Endothelial cell of umbilical vein (primary cell): ENCODE data around the gene EID2B. TPM values are rescaled to one million over a fixed set of nuclear protein-coding genes. Genes with fewer than 3 reads are reported as not detected.

Experiments
- BruUV-seq: library from RNA; stranded (reverse); fragments of 400-500 nt; replicated peaks from 2 replicates; lab custom pipeline; 2021; lab: Mats Ljungman, UMichigan
- CTCF ChIA-PET: fragments of 300-600, 350-600 bp; sonication (Branson Sonifier 250); formaldehyde crosslinking; loops from one replicate; lab custom pipeline; 2021; ENCODE audit warnings: antibody characterized with exemption, inconsistent platforms; lab: Charles Lee
- POLR2A ChIA-PET: fragments of 300-600, 350-600 bp; sonication (Branson Sonifier 250); formaldehyde crosslinking; loops from one replicate; lab custom pipeline; 2021; ENCODE audit warnings: antibody characterized with exemption, inconsistent platforms; lab: Charles Lee
- DNase-seq: peaks from one replicate; pipeline ENCODE4 v3.0.0-alpha.2; 2011; ENCODE audit warnings: low read depth, low spot score
- FAIRE-seq: peaks from 2 replicates; lab custom pipeline; 2011; peaks lifted over from hg19 to GRCh38; lab: Jason Lieb, UNC
- H2AFZ ChIP-seq: 2 replicates; pipeline ENCODE4 v1.6.0; 2012; ENCODE audit warnings: low read depth, low read length, control low read depth, inconsistent platforms
- H3K27ac ChIP-seq: 2 replicates; pipeline ENCODE4 v1.5.1; 2011; ENCODE audit warnings: low read depth, mild to moderate bottlenecking, control low read depth, low read length, moderate library complexity; ENCODE audit not compliant: insufficient read depth
- H3K27me3 ChIP-seq, 2 experiments: 2 replicates each; pipeline versions ENCODE4 v1.6.0 to v1.6.1; 2011; ENCODE audit warnings: low read length in 2 of 2, mixed read lengths in 1 of 2; ENCODE audit not compliant: control insufficient read depth in 2 of 2, insufficient read depth in 2 of 2
- H3K36me3 ChIP-seq, 2 experiments: 2 replicates in 1 of 2; 3 replicates in 1 of 2; pipeline ENCODE4 v1.5.1; 2011; ENCODE audit warnings: low read length in 2 of 2, mild to moderate bottlenecking in 1 of 2, moderate library complexity in 1 of 2; ENCODE audit not compliant: control insufficient read depth in 2 of 2, insufficient read depth in 2 of 2; ENCODE audit errors: extremely low read depth in 1 of 2
- H3K4me1 ChIP-seq: 3 replicates; pipeline ENCODE4 v1.5.1; 2011; ENCODE audit warnings: mild to moderate bottlenecking, low read length; ENCODE audit not compliant: control insufficient read depth, insufficient read depth; ENCODE audit errors: extremely low read depth
- H3K4me2 ChIP-seq: 2 replicates; pipeline ENCODE4 v1.6.1; 2011; ENCODE audit warnings: low read length, control low read depth, mixed read lengths; ENCODE audit not compliant: insufficient read depth
- H3K4me3 ChIP-seq, 3 experiments: fragments of 200-600 bp in 1 of 3; sonication (generic), shearing (Covaris generic) in 1 of 3; replicated peaks in 1 of 3; 2 replicates each; pipeline ENCODE4 v1.5.1; 2011 to 2016; ENCODE audit warnings: control low read depth in 3 of 3, low read length in 3 of 3, mild to moderate bottlenecking in 2 of 3, inconsistent platforms in 1 of 3, low read depth in 1 of 3, moderate library complexity in 1 of 3; ENCODE audit not compliant: insufficient read depth in 1 of 3
- H3K79me2 ChIP-seq: 2 replicates; pipeline ENCODE4 v1.6.0; 2012; ENCODE audit warnings: low read length, inconsistent platforms; ENCODE audit not compliant: control insufficient read depth, insufficient read depth
- H3K9ac ChIP-seq: replicated peaks from 2 replicates; pipeline ENCODE3; 2011; ENCODE audit warnings: low read length, control low read depth; ENCODE audit not compliant: insufficient read depth; ENCODE audit errors: extremely low read depth
- H3K9me1 ChIP-seq: replicated peaks from 3 replicates; pipeline ENCODE4 v1.6.0; 2011; ENCODE audit warnings: mild to moderate bottlenecking, low read length; ENCODE audit not compliant: control insufficient read depth, insufficient read depth; ENCODE audit errors: extremely low read depth
- H3K9me3 ChIP-seq: replicated peaks from 2 replicates; pipeline ENCODE4 v1.5.1; 2012; ENCODE audit warnings: low read length, inconsistent platforms; ENCODE audit not compliant: control insufficient read depth, insufficient read depth
- H4K20me1 ChIP-seq: replicated peaks from 2 replicates; pipeline ENCODE3; 2011; ENCODE audit warnings: mild to moderate bottlenecking, low read length; ENCODE audit not compliant: control insufficient read depth, insufficient read depth; ENCODE audit errors: extremely low read depth
- EZH2 ChIP-seq: IDR thresholded peaks from 2 replicates; pipeline ENCODE4 v1.6.1; 2012; ENCODE audit warnings: borderline replicate concordance, low read depth, mild to moderate bottlenecking, moderate library complexity, low read length, inconsistent platforms; ENCODE audit not compliant: severe bottlenecking
- FOS ChIP-seq: IDR thresholded peaks from 2 replicates; pipeline ENCODE4 v1.6.1; 2011; ENCODE audit warnings: mild to moderate bottlenecking, low read length, moderate library complexity, borderline replicate concordance; ENCODE audit not compliant: insufficient read depth
- JUN ChIP-seq: IDR thresholded peaks from 2 replicates; pipeline ENCODE4 v1.6.1; 2011; ENCODE audit warnings: borderline replicate concordance, low read depth; ENCODE audit not compliant: insufficient read length, insufficient read depth
- MYC ChIP-seq: IDR thresholded peaks from one replicate; pipeline ENCODE4 v1.6.1; 2011; ENCODE audit warnings: mild to moderate bottlenecking, low read depth, low read length
- POLR2A ChIP-seq: IDR thresholded peaks from 2 replicates; pipeline ENCODE4 v1.6.1; 2012; ENCODE audit warnings: low read depth, mild to moderate bottlenecking, control low read depth, low read length
- POLR2AphosphoS5 ChIP-seq: IDR thresholded peaks from 2 replicates; pipeline ENCODE4 v1.6.1; 2012; ENCODE audit warnings: low read depth, mild to moderate bottlenecking, control low read depth, low read length, moderate library complexity; ENCODE audit not compliant: insufficient read depth
- dilution Hi-C: fragments of 300-500 bp; cut with MboI; formaldehyde crosslinking; loops from one replicate; pipeline ENCODE4 v1.15.0; 2019; ENCODE audit warnings: low sequenced_read_pairs; ENCODE audit not compliant: extremely low pct_ligation_motif_present
- intact Hi-C: fragments of 100-400 bp; cut with micrococcal nuclease; formaldehyde crosslinking; loops from one replicate; pipeline ENCODE4 v1.10.0; 2022
- polyA plus RNA-seq, 4 experiments: library from polyadenylated mRNA; depleted of rRNA in 3 of 4; stranded (reverse) in 3 of 4; unstranded in 1 of 4; fragments of >200 nt; gene quantifications; 2 replicates each; pipeline versions ENCODE4 v1.2.1 to v1.2.3, GENCODE V29; 2011 to 2012; ENCODE audit warnings: missing spikeins in 1 of 4
- total RNA-seq: library from RNA; stranded (reverse); gene quantifications from 2 replicates; pipeline ENCODE4 v1.2.3, GENCODE V29; 2021
- TF ChIP-seq, protein P1 (sequence below), 2 donors: IDR thresholded peaks; 1 replicate in 1 of 2; 2 replicates in 1 of 2; pipeline ENCODE4 v1.5.1; 2011; ENCODE audit warnings: low read length in 2 of 2, mild to moderate bottlenecking in 2 of 2, moderate library complexity in 2 of 2, control low read depth in 1 of 2, inconsistent platforms in 1 of 2, low read depth in 1 of 2; ENCODE audit not compliant: insufficient read depth in 1 of 2; ENCODE audit errors: extremely low read depth in 1 of 2

EID2B gene
- total and polyA plus RNA-seq, 2 donors (not counting 3 experiments of a cell fraction or from before 2014, with no cell fraction given) = 1.7 to 3.9 TPM

GRCh38 chr19:39518975-39519374 lies 13.7 kb downstream of the EID2B start:
- FAIRE-seq (no peak), DNase-seq (no peak)
- H3K9ac ChIP-seq = no peak overlapping the region
- no peak overlapping the region for H3K4me2 ChIP-seq
- H3K79me2 ChIP-seq = no peaks in the 10 kb centered on the region
- ChIA-PET CTCF (interaction anchor here (1.2 to 1.8 kb wide), 3 partner anchors 13 to 16 kb away, joined by 3 to 7 read pairs (median 4); partner anchors contain the start of gene EID2B), POLR2A (interaction anchor here (0.6 kb wide), 1 partner anchor 57 kb away, joined by 4 read pairs; no protein-coding TSS in a partner anchor)
- intact Hi-C loops (no loop called here), dilution Hi-C loops (no loop called here)
- H3K4me3 ChIP-seq = no peak overlapping the region
- no TSS peak for BruUV-seq
- no peaks in the 10 kb centered on the region for H3K4me1 ChIP-seq
- H3K27ac ChIP-seq = no peak overlapping the region
- TF ChIP-seq POLR2AphosphoS5 (no peak), EZH2 (no peak), FOS (no peak), JUN (no peak), POLR2A (no peak), MYC (no peak)
- TF ChIP-seq, protein P1, sequence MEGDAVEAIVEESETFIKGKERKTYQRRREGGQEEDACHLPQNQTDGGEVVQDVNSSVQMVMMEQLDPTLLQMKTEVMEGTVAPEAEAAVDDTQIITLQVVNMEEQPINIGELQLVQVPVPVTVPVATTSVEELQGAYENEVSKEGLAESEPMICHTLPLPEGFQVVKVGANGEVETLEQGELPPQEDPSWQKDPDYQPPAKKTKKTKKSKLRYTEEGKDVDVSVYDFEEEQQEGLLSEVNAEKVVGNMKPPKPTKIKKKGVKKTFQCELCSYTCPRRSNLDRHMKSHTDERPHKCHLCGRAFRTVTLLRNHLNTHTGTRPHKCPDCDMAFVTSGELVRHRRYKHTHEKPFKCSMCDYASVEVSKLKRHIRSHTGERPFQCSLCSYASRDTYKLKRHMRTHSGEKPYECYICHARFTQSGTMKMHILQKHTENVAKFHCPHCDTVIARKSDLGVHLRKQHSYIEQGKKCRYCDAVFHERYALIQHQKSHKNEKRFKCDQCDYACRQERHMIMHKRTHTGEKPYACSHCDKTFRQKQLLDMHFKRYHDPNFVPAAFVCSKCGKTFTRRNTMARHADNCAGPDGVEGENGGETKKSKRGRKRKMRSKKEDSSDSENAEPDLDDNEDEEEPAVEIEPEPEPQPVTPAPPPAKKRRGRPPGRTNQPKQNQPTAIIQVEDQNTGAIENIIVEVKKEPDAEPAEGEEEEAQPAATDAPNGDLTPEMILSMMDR (IDR thresholded peaks at IDR 0.05; ENCODE audit: extremely low read depth in 1 of 2, insufficient read depth in 1 of 2, low read depth in 1 of 2, low read length in 2 of 2) = no peak
- no peaks in the 10 kb centered on the region for H3K9me1 ChIP-seq
- H2AFZ ChIP-seq = no peak overlapping the region
- no peaks in the 10 kb centered on the region for H4K20me1 ChIP-seq
- H3K27me3 ChIP-seq = peaks cover 33 to 38% of the 10 kb centered on the region in 2 experiments
- no peaks in the 10 kb centered on the region for H3K36me3 ChIP-seq
- H3K9me3 ChIP-seq = no peaks in the 10 kb centered on the region
